Lower leg skin (tissue), 4 donors: ENCODE data around the gene MEF2D. TPM values are rescaled to one million over a fixed set of nuclear protein-coding genes. Genes with fewer than 3 reads are reported as not detected.
A peak's percentile ranks its signal among the peaks of the same experiment; 100 is the strongest.

Experiments used
- DNase-seq, 2 donors: peaks; one replicate each; pipeline ENCODE4 v3.0.0-alpha.2; 2019; ENCODE audit warnings: low spot score in 2 of 2
- H3K4me3 ChIP-seq: fragments of 200-600 bp; sonication (generic); 2 replicates; pipeline ENCODE4 v1.5.1; 2017; ENCODE audit warnings: mild to moderate bottlenecking, low read depth; ENCODE audit not compliant: poor library complexity, severe bottlenecking
- POLR2A ChIP-seq, 2 donors: fragments of 450-650 bp; IDR thresholded peaks; one replicate each; pipeline ENCODE4 v1.6.1; 2016 to 2017; ENCODE audit warnings: antibody characterized with exemption in 2 of 2, mild to moderate bottlenecking in 1 of 2, moderate library complexity in 1 of 2
- WGBS, 2 donors: methylation state at CpG; one replicate each; pipeline ENCODE4 v1.1.5; 2018; 5-methylcytosine and 5-hydroxymethylcytosine counted together
- intact Hi-C: fragments of 100-400 bp; cut with DNase I; formaldehyde crosslinking; loops from one replicate; pipeline ENCODE4 v1.15.0; 2023; ENCODE audit warnings: low total_unique reads
- total RNA-seq, 4 donors: library from RNA; depleted of rRNA; stranded (reverse); fragments of >200 nt; gene quantifications; one replicate each; pipeline ENCODE4 v1.1.0, GENCODE V29; 2016
- TF ChIP-seq, protein P1 (sequence below), 3 donors: fragments of 450-650 bp; IDR thresholded peaks; one replicate each; pipeline ENCODE4 v1.5.1; 2016; ENCODE audit warnings: antibody characterized with exemption in 3 of 3, mild to moderate bottlenecking in 3 of 3, moderate library complexity in 2 of 3

The MEF2D gene
- total RNA-seq, 4 donors from 2014 or later = 32.1 to 67.3 (median 55.6) TPM

DNA sequence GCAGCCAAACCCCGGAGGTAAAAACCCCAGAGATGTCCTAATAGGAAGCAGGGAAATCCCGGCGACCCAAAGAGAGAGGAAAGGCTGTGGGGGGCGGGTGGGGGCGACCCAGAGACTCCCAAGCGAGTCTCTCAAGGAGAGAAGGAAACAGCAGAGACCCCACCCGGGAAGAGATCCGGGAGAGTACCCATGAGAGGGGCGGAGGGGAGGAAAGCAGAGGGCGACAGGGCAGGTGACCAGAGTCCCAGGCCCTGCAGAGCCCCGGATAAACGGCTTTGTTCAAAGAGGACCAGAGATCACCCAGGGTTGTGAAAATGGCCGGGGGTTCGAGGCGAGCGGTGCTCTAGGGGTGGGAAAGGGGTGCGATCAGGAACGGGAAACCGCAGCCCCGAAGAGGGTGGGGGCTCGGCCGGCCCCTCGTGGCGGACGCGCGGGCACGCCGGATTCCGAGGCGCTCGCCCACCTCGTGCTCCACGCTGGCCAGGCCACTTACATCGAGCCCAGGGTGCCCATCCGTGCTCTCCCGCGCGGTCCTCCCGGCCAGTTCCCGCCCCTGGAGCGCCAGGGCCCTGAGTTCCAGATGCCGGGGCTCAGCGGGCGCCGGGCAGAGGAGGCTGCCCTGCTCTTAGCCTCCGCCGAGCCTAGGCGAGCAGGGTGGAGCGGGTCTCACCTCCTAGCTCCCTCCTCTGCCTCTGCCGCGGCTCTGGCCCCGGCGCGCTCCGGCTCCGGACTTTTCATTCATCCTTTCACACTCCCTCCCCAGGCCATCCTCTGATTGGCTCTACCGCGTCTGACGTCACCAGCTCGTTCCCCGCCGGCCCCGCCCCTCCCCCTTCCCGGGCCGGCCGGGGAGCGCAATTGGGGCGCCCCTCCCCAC, 79.3 kb downstream of the MEF2D start:
- H3K4me3 ChIP-seq = no peak overlapping the region
- intact Hi-C loops = no loop called here
- TF ChIP-seq POLR2A (IDR thresholded peaks at IDR 0.05) = no peak
- TF ChIP-seq, protein P1, sequence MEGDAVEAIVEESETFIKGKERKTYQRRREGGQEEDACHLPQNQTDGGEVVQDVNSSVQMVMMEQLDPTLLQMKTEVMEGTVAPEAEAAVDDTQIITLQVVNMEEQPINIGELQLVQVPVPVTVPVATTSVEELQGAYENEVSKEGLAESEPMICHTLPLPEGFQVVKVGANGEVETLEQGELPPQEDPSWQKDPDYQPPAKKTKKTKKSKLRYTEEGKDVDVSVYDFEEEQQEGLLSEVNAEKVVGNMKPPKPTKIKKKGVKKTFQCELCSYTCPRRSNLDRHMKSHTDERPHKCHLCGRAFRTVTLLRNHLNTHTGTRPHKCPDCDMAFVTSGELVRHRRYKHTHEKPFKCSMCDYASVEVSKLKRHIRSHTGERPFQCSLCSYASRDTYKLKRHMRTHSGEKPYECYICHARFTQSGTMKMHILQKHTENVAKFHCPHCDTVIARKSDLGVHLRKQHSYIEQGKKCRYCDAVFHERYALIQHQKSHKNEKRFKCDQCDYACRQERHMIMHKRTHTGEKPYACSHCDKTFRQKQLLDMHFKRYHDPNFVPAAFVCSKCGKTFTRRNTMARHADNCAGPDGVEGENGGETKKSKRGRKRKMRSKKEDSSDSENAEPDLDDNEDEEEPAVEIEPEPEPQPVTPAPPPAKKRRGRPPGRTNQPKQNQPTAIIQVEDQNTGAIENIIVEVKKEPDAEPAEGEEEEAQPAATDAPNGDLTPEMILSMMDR (IDR thresholded peaks at IDR 0.05) = no peak
- DNase-seq = peak; percentile 64 to 95
- WGBS, 2 donors = 2% methylated on average over 52 to 57 of the region's 69 CpGs

DNA sequence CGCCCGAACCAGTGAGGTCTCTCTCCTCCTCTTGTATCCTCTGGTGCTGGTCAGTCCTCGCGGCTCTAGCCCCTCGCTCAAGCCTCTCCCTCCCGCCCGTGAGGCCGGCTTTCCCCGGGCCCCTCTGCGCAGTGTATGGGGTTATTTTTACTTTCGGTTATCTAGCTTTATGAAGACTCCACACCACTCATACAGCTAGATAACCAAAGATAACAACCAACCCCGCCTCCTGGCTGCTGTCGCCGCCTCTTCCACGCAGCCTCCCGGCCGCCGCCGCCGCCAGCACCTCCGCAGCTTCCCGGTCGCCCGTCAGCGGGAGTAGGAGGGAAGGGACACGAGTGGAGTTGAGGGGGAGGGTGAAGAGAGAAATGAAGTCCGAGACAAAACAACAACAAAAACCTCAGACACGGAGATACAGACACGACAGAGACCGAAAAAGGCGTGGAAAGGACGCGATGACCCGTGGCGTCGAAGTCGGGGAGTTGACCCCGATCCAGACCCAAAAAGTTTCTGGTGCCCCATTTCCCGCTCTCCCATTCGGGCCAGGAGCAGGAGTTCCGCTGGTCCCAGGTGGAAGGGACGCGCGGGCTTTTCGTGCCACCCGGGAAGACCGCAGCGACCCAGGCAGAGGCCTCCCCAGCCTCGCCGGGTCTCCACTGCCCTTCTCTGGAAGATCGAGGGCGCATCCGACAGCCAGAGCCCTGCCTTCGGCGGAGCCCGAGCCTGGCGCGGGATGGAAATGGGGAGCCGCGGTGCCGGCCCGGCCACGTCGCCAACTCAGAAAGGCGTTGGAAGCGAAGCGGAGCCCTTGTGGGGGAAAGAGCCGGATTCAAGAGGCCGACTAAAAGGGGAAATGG, 80.1 kb downstream of the MEF2D start:
- intact Hi-C loops = no loop called here
- H3K4me3 ChIP-seq = no peak overlapping the region
- TF ChIP-seq, protein P1 (IDR thresholded peaks at IDR 0.05) = no peak
- TF ChIP-seq POLR2A (IDR thresholded peaks at IDR 0.05) = no peak
- WGBS, 2 donors = 9 to 11% methylated on average over 60 to 69 of the region's 69 CpGs
- no peak for DNase-seq

DNA sequence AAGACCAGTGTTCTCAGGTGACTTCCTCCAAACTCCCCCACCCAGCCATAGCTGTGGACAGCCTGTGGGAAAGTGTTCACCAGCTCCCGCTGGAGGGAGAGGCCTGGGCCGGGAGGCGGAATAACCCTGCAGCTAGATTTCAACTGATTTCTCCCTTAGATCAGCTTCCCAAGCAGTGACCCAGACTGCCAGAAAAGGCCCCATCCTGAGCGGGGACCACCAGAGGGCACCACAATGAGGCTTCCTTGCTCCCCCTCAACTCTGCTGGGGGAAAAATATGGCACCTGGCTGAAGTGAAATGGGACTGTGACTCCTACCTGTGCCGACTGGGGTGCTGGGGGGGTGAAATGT, 80.7 kb downstream of the MEF2D start:
- WGBS, 2 donors = 60 to 62% methylated on average over 5 of the region's 5 CpGs
- DNase-seq = no peak
- intact Hi-C loops = loop anchor here (5.0 kb wide), 1 partner anchor 713 kb away; no protein-coding TSS in a partner anchor
- no peak overlapping the region for H3K4me3 ChIP-seq
- TF ChIP-seq, protein P1 (IDR thresholded peaks at IDR 0.05) = no peak
- TF ChIP-seq POLR2A (IDR thresholded peaks at IDR 0.05) = no peak

DNA sequence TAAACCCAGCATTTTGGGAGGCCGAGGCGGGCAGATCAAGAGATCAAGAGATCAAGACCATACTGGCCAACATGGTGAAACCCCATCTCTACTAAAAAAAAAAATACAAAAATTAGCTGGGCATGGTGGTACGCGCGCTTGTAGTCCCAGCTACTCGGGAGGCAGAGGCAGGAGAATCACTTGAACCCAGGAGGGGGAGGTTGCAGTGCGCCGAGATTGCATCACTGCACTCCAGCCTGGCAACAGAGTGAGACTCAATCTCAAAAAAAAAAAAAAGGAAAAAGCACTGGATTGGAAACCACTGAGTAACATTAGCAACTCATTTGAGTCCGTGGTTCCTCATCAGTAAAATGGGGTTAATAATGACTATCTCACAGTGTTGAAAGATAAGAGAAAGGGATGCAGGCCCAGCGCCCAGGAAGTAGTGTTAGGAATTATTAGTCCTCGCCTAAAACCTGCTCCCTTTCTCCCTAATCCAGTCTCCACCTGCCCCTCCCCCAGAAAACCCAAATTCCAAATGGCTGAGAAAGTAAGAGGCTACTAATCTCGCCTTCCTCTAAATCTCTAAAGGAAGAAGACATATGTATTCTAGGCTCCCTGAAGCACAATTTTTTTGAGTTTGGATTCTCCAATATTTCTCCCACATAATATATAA, 82.0 kb downstream of the MEF2D start:
- DNase-seq = no peak
- H3K4me3 ChIP-seq = no peak overlapping the region
- 90 to 92% methylated on average over 12 of the region's 12 CpGs for WGBS, 2 donors
- intact Hi-C loops = loop anchor here (5.0 kb wide), 1 partner anchor 711 kb away; no protein-coding TSS in a partner anchor
- TF ChIP-seq POLR2A (IDR thresholded peaks at IDR 0.05) = no peak
- TF ChIP-seq, protein P1 (IDR thresholded peaks at IDR 0.05) = no peak

DNA sequence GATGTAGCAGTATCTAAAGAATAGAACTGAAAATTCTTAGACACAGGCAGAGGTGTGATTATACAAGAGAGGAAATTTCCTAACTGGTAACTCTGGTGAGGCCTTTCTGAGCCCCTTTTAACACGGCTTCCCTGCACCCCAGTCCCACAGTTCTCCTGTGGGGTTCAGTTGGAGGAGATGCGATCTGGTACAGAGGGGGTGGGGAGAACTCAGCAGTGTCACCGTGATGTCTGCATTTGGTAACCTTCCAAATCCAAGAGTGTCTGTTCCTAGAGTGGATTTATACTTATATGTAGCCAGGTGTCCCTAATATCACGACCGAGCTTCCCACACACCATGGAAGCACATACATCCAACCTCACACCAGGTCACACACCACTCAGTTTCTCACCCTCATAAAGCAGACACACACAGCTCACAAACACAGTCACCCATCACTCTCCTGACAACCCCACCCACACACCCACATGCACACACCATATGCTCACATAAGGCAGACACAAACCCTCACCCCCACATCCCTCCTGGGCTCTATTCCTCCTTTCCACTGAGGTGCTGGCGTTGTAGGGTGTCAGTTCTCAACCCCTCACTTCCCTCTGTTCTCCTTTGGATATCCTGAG, 83.1 kb downstream of the MEF2D start:
- WGBS, 2 donors = 79% methylated on average over 6 of the region's 6 CpGs
- no peak for TF ChIP-seq POLR2A (IDR thresholded peaks at IDR 0.05)
- H3K4me3 ChIP-seq = no peak overlapping the region
- DNase-seq = no peak
- intact Hi-C loops = loop anchor here (5.0 kb wide), 1 partner anchor 710 kb away; no protein-coding TSS in a partner anchor
